Thoracic aorta (tissue), 2 donors: ENCODE measurements around the gene EFCAB12. TPM values are rescaled to one million over a fixed set of nuclear protein-coding genes. Genes with fewer than 3 reads are reported as not detected.
"Not testable (repeated sequence)": the region's sequence is repeated elsewhere in the genome, so short reads cannot be mapped to it uniquely, and the experiment has no call there.

Source experiments
- ATAC-seq: fragments of 150-250 bp; one replicate; pipeline ENCODE4 v1.8.0; 2017; ENCODE audit warnings: low read depth; ENCODE audit not compliant: insufficient number of reproducible peaks, low FRiP score
- DNase-seq: peaks from one replicate; pipeline ENCODE4 v3.0.0-alpha.2; 2020; ENCODE audit warnings: low spot score
- H3K27ac ChIP-seq, 2 donors: fragments of 200-600 bp; sonication (generic); 1 replicate in 1 of 2; 2 replicates in 1 of 2; pipeline ENCODE4 v1.5.1; 2016; ENCODE audit warnings: mild to moderate bottlenecking in 2 of 2, moderate library complexity in 2 of 2
- H3K27me3 ChIP-seq: fragments of 200-600 bp; sonication (generic); replicated peaks from 2 replicates; pipeline ENCODE4 v1.6.0; 2016; ENCODE audit warnings: mild to moderate bottlenecking; ENCODE audit not compliant: insufficient read depth
- H3K36me3 ChIP-seq: fragments of 200-600 bp; sonication (generic); one replicate; pipeline ENCODE4 v1.5.1; 2016
- H3K4me1 ChIP-seq, 2 donors: fragments of 200-600 bp; sonication (generic); 1 replicate in 1 of 2; 2 replicates in 1 of 2; pipeline versions ENCODE4 v1.5.1 to v1.6.0; 2016; ENCODE audit warnings: low read depth in 2 of 2, mild to moderate bottlenecking in 1 of 2; ENCODE audit not compliant: control insufficient read depth in 1 of 2
- H3K4me3 ChIP-seq: fragments of 200-600 bp; sonication (generic); 2 replicates; pipeline ENCODE4 v1.5.1; 2016; ENCODE audit warnings: mild to moderate bottlenecking
- H3K9me3 ChIP-seq: fragments of 200-600 bp; sonication (generic); 2 replicates; pipeline ENCODE4 v1.5.1; 2016
- total RNA-seq, 2 donors: library from RNA; depleted of rRNA; stranded (reverse); fragments of >200 nt; gene quantifications; one replicate each; pipeline versions ENCODE4 v1.1.0 to v1.2.3, GENCODE V29; 2016
- TF ChIP-seq, protein P1 (sequence below): fragments of 200-600 bp; sonication (generic); IDR thresholded peaks from one replicate; pipeline ENCODE4 v1.5.1; 2019; ENCODE audit warnings: antibody characterized with exemption

The EFCAB12 gene
- total RNA-seq, 2 donors from 2014 or later: 0.68 TPM; not detected in 1

DNA sequence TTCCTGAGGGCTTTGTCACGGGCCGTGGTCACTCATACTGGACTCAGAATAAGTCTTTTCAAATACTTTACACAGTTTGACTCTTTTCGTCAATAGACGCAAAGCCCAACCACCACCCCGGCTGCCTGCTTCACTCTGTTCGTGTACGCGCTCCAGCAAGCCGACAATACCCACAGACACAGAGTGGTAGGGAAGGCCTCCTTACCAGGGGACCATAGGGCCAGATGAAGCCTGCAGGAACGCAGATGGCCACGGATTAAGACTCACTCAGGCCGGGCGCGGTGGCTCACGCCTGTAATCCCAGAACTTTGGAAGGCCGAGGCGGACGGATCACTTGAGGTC lies 29.7 kb downstream of the EFCAB12 start:
- DNase-seq (no peak), ATAC-seq (no peak)
- no peaks in the 10 kb centered on the region for H3K9me3 ChIP-seq
- peaks cover 3% of the 10 kb centered on the region for H3K36me3 ChIP-seq
- H3K27me3 ChIP-seq: no peaks in the 10 kb centered on the region
- TF ChIP-seq, protein P1, sequence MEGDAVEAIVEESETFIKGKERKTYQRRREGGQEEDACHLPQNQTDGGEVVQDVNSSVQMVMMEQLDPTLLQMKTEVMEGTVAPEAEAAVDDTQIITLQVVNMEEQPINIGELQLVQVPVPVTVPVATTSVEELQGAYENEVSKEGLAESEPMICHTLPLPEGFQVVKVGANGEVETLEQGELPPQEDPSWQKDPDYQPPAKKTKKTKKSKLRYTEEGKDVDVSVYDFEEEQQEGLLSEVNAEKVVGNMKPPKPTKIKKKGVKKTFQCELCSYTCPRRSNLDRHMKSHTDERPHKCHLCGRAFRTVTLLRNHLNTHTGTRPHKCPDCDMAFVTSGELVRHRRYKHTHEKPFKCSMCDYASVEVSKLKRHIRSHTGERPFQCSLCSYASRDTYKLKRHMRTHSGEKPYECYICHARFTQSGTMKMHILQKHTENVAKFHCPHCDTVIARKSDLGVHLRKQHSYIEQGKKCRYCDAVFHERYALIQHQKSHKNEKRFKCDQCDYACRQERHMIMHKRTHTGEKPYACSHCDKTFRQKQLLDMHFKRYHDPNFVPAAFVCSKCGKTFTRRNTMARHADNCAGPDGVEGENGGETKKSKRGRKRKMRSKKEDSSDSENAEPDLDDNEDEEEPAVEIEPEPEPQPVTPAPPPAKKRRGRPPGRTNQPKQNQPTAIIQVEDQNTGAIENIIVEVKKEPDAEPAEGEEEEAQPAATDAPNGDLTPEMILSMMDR: no peak
- H3K27ac ChIP-seq: peak overlapping the region; percentile 84 to 86
- peaks cover 4 to 14% of the 10 kb centered on the region in 2 donors for H3K4me1 ChIP-seq
- H3K4me3 ChIP-seq: peak overlapping the region; percentile 80

DNA sequence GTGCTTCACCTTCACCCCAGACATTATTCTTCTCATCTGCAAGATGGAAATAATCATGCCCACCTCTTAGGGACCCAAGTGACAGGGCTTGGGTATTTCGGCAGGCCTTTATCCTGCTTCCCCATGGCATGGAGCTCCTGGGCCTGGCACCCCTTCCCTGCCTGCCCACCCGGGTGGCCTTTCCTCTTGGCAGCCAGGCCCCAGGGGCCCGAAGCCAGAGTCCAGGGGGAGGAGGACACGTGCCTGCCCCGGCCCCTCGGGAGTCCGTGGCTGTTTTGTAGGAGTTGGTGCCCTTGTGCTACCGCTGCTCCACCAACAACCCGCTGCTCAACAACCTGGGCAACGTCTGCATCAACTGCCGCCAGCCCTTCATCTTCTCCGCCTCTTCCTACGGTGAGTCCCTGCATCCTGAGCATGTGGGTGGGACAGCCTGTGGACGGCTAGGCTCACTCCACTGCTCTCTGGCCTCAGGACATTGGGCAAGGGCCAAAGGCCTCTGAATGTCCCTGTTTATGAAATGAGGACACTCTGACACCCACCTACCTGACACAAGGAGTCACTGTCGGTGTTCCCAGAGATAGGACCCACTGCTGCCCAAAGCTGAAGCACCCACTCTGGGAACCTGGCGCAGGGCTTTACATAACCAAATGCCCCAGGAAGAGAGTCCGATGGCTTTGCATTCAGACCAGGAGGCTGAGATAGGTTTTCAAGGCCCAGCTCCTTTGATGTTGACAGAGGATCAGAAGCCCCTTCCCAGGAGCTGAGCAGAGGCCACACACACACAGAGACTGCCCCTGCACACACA lies 34.5 kb downstream of the EFCAB12 start:
- peaks cover 4 to 19% of the 10 kb centered on the region in 2 donors for H3K4me1 ChIP-seq

DNA sequence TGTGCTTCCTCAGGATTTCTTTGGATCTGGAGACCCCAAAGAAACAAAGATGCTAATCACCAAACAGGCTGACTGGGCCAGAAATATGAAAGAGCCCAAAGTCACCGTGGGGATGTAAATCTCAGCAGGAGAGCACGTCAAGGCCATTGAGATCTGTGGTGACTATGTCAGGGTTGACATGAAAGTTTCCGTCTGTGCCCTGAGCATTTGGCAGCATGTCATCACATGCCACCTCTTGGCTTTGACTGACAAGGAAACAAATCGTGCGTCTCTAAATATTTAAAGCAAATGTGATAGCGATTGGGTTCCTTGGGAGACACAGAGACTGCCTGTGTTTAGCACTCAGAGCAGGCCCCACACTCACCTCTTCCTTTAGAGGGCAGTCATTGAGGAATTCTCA lies 35.2 kb downstream of the EFCAB12 start:
- TF ChIP-seq, protein P1: no peak
- no peak for DNase-seq
- H3K27ac ChIP-seq: no peak overlapping the region
- H3K27me3 ChIP-seq: no peaks in the 10 kb centered on the region
- H3K36me3 ChIP-seq: peaks cover 37% of the 10 kb centered on the region
- no peaks in the 10 kb centered on the region for H3K9me3 ChIP-seq
- H3K4me3 ChIP-seq: no peak overlapping the region
- peaks cover 3 to 16% of the 10 kb centered on the region in 2 donors for H3K4me1 ChIP-seq
- no peak for ATAC-seq

More for the DNA sequence above, 34.5 kb downstream of the EFCAB12 start:
- DNase-seq, H3K27ac ChIP-seq, ATAC-seq, H3K27me3 ChIP-seq, H3K4me3 ChIP-seq, H3K9me3 ChIP-seq: not testable (repeated sequence)
- peaks cover 34% of the 10 kb centered on the region for H3K36me3 ChIP-seq

DNA sequence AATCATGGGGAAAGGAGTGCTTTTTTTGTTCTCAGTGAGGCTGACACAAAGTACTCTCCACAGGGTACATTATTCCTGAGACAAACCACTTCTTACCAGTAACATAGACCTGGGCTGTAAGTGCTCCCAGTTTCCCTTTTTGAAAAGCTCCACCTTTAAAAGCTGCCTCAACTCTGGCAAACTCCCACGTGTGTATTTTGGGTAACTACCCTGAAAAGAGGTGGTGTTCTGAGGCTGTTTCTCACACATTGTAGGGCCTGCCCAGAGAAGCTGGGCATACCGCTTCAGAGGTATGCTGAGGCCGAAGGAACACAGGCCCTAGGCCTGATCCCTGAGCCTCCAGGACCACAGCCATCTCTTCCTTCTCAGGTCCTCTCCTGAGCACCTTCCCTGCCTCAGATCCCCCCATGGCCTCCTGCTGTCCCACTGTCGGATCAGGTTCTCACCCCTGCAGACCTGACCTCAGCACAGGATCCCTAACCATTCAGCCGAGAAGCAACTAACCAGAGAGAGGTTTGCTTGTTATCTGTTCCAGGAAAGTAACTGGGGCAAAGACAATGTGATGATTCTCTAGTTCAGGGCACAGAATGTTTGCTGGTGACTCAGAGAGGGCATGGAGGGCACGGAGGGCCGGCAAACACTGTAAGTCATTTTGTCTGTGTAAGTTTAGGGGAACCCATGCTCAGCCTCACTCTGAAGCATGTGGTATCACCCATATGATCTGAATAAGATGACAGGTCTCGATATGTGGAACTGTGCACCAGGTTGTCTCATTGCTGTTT lies 36.1 kb downstream of the EFCAB12 start:
- not testable (repeated sequence) for H3K4me1 ChIP-seq, H3K4me3 ChIP-seq, H3K27ac ChIP-seq, ATAC-seq, H3K27me3 ChIP-seq, H3K9me3 ChIP-seq, DNase-seq
- peaks cover 44% of the 10 kb centered on the region for H3K36me3 ChIP-seq

DNA sequence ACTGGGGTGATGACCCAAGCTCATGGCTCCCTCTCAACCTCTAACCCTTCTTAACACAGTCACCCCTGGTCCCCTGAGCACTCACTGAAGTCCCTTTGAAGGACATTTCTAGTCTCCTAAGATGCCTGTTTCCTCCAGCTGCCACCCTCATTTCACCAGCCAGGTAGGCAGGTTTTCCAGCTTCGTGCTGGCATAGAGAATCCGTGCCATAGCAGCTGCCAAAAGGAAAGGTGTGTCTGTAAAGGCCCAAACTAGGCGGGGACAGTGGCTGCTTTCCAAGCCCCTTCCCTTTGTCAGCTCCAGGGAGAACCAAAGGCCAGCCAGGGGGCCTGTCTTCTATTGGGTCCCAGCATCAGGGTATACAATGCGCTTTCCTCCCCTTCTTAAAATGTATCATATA lies 36.9 kb downstream of the EFCAB12 start:
- DNase-seq, H3K27me3 ChIP-seq, H3K4me1 ChIP-seq, H3K27ac ChIP-seq, H3K4me3 ChIP-seq, H3K9me3 ChIP-seq, ATAC-seq: not testable (repeated sequence)
- H3K36me3 ChIP-seq: peaks cover 48% of the 10 kb centered on the region

DNA sequence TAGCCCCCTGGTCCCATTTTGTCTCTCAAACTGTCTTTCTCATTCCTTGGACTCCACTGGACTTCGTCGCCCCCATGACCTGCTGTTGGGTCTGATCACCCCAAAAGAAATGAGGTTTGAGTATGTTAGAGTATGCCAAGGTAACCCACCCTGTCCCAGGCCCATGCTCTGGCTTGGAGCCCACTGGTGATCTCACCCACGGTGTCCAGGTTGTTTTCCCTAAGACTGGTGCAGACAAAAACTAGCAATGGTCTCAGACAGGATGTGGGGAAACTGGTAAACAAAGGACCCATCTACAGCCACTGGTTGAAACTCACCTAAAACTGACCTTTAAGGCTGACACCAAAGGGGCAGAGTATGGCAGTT lies 38.9 kb downstream of the EFCAB12 start:
- TF ChIP-seq, protein P1: no peak

DNA sequence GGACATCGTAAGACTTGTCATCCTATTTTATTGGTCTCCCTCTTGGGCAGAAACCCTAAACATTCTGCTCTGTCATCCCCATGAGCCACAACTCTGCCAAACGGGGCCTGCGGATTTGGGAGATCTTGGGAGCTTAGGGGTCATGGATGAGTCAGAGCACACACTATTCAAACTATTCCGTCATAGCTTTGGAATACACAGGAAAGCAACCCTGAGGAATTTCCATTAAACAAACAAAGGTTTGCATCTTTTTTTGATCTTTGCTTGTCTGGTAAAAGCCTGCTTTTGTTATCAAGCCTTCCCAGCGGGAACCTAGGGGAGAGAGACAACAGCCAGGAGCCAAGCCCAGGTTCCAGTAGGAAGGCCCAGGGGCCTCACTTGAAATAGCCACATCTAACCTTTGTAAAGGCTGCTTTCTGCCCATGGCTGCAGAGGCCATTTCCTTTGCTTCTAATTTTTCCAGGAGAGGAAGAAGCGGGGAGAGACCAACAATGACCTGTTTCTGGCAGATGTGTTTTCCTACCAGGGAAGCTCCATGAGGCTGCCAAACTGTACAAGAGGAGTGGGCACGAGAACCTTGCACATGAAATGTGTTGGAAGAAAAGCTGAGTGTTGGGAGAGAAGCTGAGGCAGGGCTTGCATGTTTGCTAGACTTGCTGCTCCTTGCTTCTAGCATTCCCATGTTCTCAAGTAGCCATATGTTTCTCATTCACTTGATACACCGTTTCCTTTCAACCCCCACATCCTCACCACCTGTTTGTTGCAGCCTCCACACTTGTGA lies 39.5 kb downstream of the EFCAB12 start:
- not testable (repeated sequence) for H3K4me3 ChIP-seq, DNase-seq, H3K9me3 ChIP-seq, H3K27me3 ChIP-seq, H3K4me1 ChIP-seq
- Histone ChIP-seq H3K27ac (peak overlapping the region in 1 of 2 donors; percentile 52), H3K36me3 (peaks cover 45% of the 10 kb centered on the region)
- peak; percentile 32 for ATAC-seq

More for the DNA sequence above, 38.9 kb downstream of the EFCAB12 start:
- ATAC-seq: no peak
- Histone ChIP-seq H3K27me3 (no peaks in the 10 kb centered on the region), H3K9me3 (no peaks in the 10 kb centered on the region), H3K27ac (peak overlapping the region in 1 of 2 donors; percentile 34), H3K4me1 (peaks cover 0 to 7% of the 10 kb centered on the region in 2 donors), H3K4me3 (no peak overlapping the region), H3K36me3 (peaks cover 45% of the 10 kb centered on the region)
- DNase-seq: no peak
